HEK293T (cell line): Measurements from ENCODE around the gene CACYBP.

Experiments used
- ARNT ChIP-seq: fragments of 450-650 bp; IDR thresholded peaks from 2 replicates; pipeline ENCODE4 v1.6.1; 2017; ENCODE audit warnings: mild to moderate bottlenecking
- BHLHE40 ChIP-seq: fragments of 450-650 bp; IDR thresholded peaks from 2 replicates; pipeline ENCODE4 v1.6.1; 2016; ENCODE audit warnings: mild to moderate bottlenecking, moderate library complexity, borderline replicate concordance
- CTBP1 ChIP-seq: fragments of 450-650 bp; IDR thresholded peaks from 2 replicates; pipeline ENCODE4 v1.6.1; 2016; ENCODE audit warnings: borderline replicate concordance
- ELF4 ChIP-seq: fragments of 450-650 bp; IDR thresholded peaks from 2 replicates; pipeline ENCODE4 v1.6.1; 2017; ENCODE audit warnings: antibody characterized with exemption
- FOXA1 ChIP-seq: fragments of 450-650 bp; IDR thresholded peaks from 2 replicates; pipeline ENCODE4 v1.6.1; 2016; ENCODE audit warnings: mild to moderate bottlenecking
- FOXK2 ChIP-seq: fragments of 450-650 bp; IDR thresholded peaks from 2 replicates; pipeline ENCODE4 v1.6.1; 2016; ENCODE audit warnings: mild to moderate bottlenecking
- FOXM1 ChIP-seq: fragments of 450-650 bp; IDR thresholded peaks from 2 replicates; pipeline ENCODE4 v1.6.1; 2017; ENCODE audit warnings: mild to moderate bottlenecking, borderline replicate concordance
- HDGF ChIP-seq: fragments of 450-650 bp; IDR thresholded peaks from 2 replicates; pipeline ENCODE4 v1.6.1; 2017; ENCODE audit warnings: antibody characterized with exemption, borderline replicate concordance
- L3MBTL2 ChIP-seq: fragments of 450-650 bp; conservative IDR thresholded peaks from 2 replicates; pipeline ENCODE4 v1.6.1; 2016; ENCODE audit warnings: mild to moderate bottlenecking
- NFRKB ChIP-seq: fragments of 450-650 bp; IDR thresholded peaks from 2 replicates; pipeline ENCODE4 v1.6.1; 2016; ENCODE audit warnings: mild to moderate bottlenecking, moderate library complexity
- PKNOX1 ChIP-seq: fragments of 450-650 bp; IDR thresholded peaks from 2 replicates; pipeline ENCODE4 v1.6.1; 2016
- SUZ12 ChIP-seq: fragments of 450-650 bp; IDR thresholded peaks from 2 replicates; pipeline ENCODE4 v1.6.1; 2016; ENCODE audit warnings: mild to moderate bottlenecking
- TARDBP ChIP-seq: fragments of 450-650 bp; IDR thresholded peaks from 2 replicates; pipeline ENCODE4 v1.6.1; 2016

- TF ChIP-seq FOXK2: no peak
- TF ChIP-seq L3MBTL2: no peak
- no peak for TF ChIP-seq FOXM1
- no peak for TF ChIP-seq SUZ12
- no peak for TF ChIP-seq FOXA1
- TF ChIP-seq ELF4: no peak
- TF ChIP-seq TARDBP: no peak
- TF ChIP-seq CTBP1: no peak
- no peak for TF ChIP-seq HDGF
- no peak for TF ChIP-seq NFRKB
- no peak for TF ChIP-seq ARNT
- no peak for TF ChIP-seq PKNOX1
- no peak for TF ChIP-seq BHLHE40
Observed at GRCh38 chr1:174958396-174958795, 41.4 kb upstream of the CACYBP start.
